ENCODE measurements around the gene OLFM1. TPM values are rescaled to one million over a fixed set of nuclear protein-coding genes. Genes with fewer than 3 reads are reported as not detected.
A peak's percentile ranks its signal among the peaks of the same experiment; 100 is the strongest.

OLFM1 gene
- polyA plus RNA-seq, 10 donors, result 3.0 to 8.6 (median 5.4) TPM

DNA sequence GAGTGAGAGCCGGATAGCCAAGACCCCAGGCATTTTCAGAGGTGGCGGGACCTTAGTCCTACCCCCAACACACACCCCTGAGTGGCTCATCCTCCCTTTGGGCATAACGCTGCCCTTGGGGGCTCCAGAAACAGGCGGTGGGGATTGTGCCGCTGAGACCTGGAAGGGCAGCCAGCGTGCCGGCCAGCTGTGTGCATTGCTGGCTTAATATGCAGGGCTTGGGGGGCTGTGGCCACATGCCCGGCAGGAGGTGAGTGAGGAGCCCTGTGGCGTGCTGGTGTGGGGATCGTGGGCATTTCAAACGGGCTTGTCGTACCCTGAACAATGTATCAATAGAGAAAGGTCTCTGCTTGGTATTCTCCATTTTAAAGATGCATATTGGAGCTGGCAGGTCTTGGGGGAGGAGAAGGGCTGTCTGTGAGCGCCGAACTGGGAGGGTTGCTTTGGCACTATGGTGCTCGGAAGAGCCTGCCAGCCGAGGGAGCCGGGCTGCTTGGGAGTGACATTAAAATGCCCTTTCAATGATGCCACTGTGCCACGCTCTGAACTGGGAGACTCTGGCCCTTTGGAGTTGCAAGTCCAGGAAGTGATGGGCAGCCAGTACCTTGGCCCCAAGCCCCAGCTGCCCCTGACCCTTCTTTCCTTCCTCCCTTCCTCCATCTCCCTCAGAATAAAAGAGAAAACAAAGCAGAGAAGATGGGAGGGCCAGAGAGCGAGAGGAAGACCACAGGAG is 11.2 kb upstream of the OLFM1 start:
- DNase-seq, result no peak

DNA sequence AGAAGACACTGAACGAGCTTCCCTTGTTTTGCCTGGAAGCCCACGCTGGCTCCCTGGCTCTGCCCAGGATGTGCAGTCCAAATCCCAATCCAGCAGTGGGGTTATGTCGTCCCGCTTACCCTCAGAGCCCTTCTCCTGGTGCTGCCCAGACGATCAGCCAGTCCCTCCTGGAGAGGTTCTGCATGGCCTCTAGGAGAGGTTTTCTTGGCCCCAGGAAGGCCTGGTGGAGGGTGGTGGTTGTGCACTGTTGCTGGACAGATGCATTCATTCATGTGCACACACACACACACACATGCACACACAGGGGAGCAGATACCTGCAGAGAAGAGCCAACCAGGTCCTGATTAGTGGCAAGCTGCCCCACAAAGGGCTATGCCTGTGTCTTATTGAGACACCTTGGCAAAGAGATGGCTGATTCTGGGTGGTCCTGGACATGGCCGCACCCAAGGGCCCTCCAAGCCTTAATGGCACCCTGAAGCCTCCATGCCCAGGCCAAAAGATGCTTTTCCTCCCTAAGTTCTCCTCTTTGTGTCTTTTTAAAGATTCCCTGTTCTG is 10.5 kb upstream of the OLFM1 start:
- DNase-seq, result no peak

DNA sequence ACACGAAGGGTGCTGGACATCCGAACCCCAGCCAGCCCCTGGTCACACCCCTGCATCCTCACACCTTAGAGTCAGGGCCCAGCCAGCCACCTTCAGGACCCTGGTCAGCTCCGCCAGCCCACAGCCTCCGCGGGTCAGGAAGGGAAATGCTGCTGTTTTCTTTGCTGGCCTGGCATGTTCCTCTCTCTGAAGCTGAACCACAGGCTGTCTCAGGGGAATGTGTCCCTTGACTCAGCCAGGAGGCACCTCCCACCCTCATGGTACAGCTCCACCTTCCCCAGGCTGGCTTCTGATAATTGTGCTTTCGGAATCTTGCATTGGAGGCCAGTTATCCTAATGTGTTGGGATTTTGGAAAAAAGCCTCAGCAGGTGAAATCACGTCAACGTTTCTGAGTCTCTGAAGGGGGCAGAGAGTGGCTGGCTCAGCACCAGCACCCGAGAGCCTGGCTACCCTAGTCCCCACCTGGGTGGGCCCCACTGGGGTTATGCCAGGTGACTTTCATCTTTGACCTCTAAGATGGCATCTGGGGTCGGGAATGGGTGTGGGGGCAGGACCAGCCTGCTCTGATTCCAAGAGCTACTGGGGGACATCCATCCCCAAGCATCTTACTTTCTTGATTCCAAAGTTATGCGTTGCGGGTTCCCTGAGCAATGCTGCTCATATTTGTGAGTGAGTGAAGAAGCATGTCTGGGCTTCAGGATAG is 9.8 kb upstream of the OLFM1 start:
- peak in 2 of 3 donors; percentile 34 to 66 for DNase-seq

DNA sequence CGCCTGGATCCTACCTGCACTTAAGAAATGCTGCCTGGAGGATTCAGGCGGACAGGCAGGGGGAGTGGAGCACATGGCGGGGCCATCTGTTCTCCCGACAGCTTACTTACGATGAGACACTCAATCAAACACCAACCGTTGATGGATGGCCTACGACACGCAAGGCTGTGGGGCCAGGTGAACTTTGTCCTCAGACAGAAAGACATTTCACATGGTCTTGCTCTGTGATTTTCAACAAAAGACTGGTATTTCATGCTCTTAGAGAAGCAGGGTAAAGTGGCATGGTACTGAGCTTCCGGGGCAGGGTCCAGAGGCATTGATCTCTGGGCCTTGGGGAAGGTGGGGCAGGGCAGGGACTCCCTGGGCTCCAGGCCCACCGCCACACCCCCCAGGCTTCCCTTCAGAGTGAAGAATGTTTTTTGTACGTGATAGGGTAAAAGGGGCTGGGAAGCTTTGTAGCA is 9.1 kb upstream of the OLFM1 start:
- no peak for DNase-seq

DNA sequence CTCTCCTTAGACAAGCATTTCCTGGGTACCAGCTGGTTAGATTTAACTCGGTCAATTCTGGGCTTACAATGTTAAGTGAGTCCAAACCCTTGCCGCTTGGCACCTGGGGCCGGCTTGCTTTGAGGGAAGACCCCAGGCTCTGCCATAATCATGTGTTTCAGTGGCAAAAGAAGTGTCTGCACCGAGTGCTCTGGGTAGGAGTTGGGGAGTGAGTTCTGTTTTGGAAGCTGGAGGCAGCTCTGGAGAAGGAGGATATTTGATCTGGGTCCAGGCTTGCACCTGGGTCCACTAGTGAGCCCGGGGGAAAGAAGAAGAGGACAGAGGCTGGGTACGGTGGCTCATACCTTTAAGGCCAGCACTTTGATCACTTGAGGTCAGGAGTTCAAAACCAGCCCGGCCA is 8.4 kb upstream of the OLFM1 start:
- no peak for DNase-seq

DNA sequence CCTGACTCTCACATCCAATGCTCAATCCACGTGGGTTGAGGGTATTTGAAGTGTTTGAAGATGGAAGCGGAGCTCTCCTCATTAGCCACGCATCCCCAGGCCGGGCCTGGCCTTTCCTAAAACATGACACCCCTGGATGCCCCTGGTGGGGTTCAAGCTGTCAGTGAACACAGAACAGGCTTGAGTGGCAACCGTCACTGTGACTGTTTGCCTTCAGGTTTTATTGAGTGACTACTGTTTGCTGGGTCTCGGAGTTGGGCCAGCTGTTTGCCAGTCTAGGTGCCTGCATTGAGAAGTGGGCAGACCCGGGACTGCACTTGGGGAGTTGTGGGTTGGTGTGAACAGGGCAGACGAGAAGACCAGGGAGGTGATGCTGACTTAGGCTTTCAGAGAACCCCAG is 7.8 kb upstream of the OLFM1 start:
- DNase-seq, result no peak

DNA sequence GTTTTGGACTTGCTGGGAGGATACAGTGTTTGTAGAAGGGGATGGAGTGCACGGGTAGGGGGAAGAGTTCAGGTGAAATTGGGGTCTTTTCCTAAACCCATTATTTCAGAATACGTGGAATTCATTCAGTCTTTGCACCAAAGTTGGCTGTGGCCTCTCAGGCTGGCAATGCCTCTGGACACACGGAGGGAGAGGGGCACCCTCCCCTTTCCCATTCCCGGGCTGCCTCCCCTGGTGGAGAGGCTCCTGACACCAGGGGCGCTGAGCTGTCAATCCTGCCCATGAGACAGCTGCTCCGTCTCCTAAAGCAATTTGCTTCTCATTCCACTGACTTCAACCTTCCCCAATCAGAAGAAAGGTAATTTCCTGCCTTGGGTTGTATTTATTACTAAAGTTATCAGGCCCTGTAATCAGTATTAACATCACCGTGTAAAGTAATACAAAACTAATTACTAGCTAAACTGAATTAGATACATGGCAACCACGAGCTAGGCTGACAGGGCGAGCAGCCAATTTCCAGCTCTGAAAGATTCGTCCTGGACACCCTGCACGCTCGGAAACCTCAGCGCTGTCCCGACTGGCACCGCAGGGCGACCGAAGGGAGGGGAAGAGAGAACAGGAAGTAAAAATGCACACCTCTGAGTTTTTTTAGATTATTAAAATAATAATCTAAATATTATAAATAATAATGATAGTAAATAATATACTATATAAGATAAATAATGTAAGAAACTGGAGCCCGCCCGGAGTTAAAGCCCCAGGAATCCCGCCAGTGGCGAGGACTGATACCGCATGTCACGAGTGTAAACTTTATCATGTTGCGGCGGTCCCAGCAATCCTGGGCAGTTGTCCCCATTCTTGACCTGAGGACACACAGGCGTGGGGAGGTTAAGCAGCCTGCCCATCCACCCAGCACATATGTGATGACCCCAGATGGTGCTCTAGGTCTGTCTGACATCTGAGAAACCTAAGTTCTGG is 6.9 kb upstream of the OLFM1 start:
- no peak for DNase-seq

DNA sequence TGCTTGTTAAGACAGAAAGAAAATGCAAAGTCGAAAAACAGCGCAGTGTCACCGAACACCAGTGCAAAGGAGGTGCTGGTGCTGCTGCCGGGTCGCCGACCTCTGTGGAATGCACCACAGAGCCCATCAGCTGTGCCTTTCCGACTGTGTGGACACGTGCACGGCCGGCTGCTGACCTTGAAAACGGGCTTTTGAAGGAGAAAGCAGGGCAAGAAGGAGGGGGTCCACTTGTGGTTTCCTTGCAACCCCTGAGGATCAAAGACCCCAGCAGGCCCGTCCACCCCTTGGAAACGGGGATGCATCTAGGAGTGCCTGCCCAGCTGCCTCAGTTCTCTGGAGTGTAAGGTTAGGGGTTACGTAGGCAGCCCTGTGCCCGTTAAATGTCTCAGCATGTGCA is 6.2 kb upstream of the OLFM1 start:
- no peak for DNase-seq

DNA sequence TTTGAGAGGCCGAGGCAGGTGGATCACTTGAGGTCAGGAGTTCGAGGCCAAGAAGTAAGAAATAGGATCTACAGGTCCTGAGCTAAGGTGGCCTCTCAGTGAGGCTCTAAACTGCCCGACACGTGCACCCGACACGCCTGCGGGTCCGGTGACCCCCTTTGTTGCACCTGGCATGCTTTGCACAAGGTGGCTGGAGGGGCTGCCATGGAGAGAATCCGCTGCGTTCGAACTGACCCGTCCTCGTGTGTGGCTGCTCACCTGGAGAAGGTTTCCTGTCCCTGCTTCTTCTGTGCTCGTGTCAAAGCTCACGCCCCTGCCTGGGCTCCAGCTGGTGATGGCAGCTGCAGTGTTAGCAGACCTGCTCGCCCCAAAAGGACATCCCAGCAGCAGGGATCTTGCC is 5.7 kb upstream of the OLFM1 start:
- DNase-seq, result no peak

DNA sequence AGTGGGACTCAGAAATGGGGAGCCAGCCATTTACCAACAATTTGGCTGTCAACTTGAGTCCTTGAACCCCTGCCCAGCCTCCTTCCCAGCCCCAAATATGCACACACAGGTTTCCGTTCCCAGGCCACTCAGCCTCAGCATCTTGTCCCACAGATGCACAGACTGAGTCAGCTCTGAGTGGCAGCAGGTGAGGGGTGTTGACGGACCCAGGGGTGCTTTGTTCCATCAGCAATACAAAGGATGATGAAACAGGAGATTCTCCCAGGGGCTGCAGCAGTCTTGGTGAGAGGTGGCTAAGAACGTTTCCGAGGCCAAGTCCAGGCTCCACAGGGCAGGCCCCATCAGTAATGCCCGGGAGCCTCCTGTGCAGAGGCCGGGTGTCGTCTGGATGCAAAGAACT is 4.9 kb upstream of the OLFM1 start:
- DNase-seq, result no peak

DNA sequence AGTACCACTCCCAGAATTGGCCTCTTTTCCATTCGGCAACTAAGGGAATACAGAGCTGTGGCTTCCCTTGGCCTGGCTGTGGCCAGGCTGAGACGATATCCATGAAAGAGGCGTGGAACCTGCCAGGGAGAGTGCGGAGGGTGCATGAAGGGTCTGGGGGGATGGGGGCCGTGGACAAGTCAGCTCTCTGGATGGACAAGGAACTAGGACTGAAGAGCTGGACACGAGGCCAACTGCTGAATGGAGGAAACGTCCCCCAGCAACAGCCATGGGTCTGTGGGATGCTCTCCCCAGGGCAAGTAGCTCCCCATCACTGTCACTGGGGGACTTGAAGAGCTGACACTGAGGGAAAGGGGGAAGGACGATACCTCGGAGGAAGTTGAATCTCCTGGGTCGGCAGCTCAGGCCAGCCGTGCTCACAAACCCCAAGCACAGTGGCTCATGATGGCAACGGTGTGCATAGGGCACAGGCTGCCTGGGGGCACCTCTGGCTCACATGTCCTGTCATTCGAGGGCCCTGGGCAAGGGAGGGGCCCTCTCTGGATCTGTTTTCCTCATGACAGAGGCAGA is 4.1 kb upstream of the OLFM1 start:
- DNase-seq, result no peak

DNA sequence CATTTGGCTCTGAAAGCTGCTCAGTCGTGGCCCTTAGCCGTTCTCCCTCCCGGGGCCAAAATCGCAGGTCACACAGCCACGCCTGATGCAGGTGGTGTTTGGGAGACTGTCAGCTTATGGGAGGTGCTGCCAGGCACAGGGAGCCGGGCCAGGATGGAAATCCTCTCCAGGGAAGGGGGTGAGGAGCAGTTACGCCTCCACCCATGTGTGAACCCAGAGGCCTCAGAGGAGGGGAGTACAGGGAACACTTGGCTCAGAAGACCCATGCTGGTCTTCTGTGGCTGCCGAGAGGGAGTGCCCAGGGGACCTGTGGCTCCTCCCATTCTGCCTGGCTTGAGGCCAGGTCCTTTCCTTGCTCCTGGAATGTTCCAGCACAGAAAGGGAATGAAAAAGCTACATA is 3.6 kb upstream of the OLFM1 start:
- DNase-seq, result no peak

DNA sequence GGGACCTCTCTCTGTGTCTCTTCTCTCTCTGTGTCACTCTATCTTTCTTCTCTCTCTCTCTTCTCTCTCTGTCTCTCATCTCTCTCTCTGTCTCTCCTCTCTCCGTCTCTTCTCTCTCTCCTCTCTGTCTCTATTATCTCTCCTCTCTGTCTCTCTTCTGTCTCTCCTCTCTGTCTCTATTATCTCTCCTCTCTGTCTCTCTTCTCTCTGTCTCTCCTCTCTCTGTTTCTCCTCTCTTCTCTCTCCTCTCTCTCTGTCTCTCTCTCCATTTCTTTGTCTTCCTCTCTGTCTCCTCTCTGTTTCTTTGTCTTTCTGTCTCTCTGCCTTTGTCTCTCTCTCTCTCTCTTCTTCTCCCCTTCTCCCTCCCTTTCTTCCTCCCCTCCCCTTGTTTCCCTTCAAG is 3.2 kb upstream of the OLFM1 start:
- DNase-seq, result no peak

DNA sequence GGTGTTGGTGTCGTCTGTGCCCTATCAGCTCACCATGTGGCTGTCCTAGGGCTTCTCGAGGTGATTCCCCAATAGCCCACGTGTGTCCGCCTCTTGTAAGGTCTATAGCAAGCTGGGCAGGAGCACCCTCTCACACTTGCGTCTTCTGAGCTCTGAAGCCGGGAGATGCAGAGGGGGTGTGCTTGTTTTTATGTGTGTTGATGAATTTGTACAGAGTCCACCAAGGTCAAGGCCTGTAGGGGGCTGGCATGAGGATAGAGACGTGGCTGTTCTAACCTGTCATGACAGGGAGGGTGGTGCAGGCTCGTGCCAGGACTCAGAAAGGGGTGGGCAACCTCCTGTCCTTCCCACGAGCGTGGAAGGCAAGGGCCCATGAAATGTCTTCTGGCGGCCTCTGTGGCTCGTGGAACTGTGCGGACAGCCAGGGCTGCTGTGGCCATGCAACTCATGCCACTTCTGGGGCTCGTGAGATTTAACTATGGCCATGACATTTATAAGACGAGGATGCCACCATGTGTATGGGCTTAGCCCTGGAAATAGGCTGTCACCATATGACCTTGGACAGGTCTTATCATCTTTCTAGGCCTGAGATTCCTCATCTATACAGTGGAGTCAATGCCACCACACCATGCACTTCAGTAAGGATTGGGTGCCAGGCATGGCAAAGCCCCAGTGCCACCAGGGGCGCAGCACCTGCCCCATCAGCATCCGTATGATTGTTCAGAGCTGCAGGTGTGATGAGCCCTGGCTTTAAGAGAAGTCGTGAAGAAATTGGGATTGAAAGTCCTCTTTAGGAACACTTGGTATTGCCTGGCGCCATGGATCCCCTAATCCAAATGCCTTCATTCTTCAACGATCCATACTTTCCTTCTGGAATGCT is 2.3 kb upstream of the OLFM1 start:
- DNase-seq, result no peak

DNA sequence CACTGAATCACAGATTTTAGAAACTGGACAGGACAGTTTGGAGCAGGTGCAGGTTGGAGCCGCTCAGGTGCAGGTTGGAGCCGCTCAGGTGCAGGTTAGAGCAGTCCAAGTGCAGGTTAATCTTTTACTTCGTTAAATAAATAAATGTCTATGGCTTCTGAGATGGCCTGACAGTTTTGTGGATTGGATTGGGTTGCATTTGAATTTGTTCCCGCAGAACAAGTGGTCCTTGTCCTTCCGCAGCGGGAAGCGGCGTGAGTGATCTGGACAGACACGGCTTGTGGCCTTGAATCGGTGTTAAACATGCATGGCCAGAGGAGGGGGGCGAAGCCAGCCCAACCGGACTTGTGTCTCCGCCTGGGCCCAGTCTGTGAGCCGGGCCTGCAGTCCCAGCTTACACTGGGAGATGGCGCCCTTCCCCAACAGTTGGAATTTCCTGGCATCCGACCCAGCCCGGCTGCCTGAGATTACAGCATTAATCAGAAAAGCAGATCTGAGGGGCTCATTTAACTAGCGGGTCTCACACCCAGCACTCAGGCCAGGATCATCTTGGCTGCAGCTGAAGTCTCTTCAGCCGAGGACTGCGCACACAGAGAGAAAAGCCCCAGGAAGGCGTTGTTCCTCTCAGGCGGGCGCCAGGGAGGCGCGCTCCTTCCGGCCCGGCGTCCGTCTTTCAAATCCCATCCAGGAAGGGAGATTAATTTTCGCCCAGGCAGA is 1.5 kb upstream of the OLFM1 start:
- peak; percentile 38 to 89 (median 83) for DNase-seq

DNA sequence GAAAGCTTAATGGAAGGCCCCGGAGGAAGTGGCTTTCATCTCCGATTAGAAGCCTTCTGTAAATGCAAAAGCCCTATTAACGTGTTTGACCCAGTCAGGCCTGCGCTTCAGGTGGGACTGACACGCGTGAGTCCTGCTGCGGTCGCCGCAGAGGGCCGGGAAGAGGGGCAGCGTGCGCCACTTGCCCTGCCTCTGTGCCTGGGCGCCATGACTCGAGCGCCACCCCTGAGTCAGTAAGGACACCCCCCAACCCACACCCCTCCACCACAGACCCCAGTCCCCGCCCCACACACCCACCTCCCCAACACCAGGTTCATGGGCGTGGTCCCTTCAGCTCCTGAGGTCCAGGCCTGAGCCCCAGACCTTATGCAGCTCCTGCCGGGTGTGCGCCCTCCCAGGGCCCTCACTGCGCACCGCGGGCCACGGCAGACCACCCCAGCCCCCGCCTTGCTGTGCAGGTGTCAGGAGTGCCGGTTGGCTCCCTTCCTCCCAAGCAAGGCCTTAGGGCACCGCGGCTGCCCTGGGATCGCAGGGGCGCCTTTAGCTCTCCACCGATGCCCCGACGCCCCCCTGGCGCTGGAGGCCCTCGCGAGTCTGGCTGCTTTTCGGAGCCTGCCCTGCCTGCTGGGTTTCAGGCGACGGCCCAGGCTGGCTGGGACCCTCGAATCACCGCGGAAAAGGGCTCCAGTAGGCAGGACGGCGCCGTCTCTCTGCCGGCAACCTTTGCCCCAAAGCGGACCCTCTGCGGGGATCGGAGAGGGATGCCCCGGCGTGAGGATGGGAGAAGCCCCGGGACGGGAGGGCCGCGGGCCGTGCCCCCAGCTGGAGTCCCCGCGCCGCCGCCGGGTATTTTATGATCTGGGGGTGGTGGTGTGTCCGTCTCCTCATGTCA is 625 bp upstream of the OLFM1 start:
- no peak for DNase-seq

DNA sequence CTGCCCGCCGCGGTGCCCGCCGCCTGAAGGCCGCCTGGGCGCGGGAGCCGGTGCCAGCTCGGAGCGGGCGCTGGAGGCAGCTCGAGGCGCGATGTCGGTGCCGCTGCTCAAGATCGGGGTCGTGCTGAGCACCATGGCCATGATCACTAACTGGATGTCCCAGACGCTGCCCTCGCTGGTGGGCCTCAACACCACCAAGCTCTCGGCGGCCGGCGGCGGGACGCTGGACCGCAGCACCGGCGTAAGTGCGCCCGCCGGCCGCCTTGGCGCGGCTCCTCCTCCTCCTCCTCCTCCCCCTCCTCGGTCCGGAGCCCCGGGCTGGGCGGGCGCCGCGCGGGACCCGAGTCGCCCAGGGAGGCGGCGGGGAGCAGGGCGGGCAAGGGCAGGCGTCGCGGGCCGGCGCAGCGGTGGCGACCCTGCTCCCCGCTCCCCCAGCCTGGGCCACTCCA is 455 bp downstream of the OLFM1 start:
- no peak for DNase-seq

DNA sequence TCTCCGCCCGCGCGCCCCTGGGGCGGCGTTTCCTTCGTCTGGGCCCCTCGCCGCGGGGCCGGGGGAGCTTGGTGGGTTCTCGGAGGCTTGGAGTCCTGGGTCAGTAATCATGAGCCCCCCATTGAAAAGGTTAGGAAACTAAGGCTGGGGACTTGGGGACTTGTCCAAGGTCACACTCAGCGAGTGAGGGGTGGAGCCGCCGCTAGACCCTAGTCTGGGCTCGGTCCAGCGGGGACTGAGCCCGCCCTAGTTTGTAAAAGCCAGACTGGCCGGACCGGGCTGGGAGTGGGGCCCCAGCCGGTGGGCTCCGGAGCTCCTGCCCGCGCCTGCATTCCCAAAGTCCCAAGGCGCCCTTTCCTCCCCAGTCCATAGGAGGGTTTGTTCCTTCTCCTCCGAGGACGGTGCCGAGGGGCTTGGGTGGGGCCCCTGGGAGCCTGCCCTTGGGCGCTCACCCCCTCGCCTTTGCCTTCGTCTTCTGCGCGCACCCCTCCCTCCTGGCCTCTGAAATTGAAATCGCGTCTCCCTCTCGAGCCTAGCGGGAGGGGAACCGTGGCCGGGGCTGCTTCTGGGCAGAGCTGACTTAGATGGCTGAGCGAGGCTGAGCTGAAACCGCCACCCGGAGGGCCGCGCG is 995 bp downstream of the OLFM1 start:
- no peak for DNase-seq
